Suppressor macrophage (primary cell): ENCODE results near the gene ZFAND3.
A peak's percentile ranks its signal among the peaks of the same experiment; 100 is the strongest.

Source experiments
- DNase-seq, 4 experiments: peaks; one replicate each; pipeline ENCODE4 v3.0.0-alpha.2; 2020 to 2022

The ZFAND3 gene

DNA sequence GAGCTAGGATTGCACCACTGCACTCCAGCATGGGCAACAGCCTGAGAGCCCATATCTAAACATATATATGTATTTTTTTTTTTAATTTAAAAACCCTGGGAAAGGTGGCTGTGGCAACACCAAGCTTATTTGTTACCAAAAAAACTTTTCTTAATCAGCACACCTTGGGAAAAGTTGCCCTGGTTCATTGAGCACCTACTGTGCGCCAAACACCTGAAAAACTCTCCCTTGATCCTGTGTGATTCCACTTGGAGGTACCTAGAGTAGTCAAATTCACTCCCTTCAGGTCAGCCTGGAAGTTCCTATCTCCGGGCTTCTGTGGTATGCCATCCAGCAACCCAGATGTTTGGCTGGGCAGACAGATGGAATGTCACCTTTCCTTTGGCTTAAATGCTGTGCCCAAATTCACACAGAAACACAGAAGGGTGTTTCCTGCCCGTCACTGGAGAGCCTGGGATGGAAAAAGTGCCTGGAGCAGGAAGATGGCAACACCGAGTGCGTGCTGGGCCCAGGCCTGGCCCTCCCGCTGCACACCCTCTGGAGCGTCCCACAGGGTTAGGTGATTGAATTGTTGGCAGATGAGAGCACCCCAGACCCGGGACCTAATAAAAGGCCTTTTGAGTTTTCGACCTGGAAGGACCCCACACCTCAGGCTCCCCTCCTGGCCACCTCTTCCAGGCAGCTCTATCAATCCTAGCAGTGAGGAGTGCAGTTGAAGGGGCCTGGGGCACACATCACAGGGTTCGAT lies 337.5 kb downstream of the ZFAND3 start:
- no peak for DNase-seq

DNA sequence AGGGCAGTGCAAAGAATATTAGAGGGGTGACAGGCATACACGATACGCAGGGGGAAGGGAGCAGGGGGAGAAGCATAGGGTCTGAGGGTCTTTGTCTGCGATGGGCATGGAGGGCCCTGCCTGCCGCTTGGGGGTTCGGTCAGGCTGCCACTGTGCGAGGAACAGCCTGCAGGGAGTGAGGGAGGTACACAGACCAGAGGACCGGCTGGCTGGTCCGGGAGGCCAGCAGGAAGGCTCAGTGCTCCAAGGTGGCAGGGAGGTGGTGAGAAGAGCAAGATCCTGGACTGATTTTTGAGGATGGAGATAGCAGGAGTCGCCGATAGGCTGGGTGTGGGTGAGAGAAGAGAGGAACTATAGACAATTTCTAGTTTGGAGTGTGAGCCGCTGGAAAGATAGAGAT lies 338.4 kb downstream of the ZFAND3 start:
- no peak for DNase-seq

- no peak for DNase-seq
These were observed 339.3 kb downstream of the ZFAND3 start for GRCh38 chr6:38158762-38159350.

- DNase-seq: peak; percentile 38 to 83 (median 52)
These were observed 340.1 kb downstream of the ZFAND3 start for GRCh38 chr6:38159596-38159995.

DNA sequence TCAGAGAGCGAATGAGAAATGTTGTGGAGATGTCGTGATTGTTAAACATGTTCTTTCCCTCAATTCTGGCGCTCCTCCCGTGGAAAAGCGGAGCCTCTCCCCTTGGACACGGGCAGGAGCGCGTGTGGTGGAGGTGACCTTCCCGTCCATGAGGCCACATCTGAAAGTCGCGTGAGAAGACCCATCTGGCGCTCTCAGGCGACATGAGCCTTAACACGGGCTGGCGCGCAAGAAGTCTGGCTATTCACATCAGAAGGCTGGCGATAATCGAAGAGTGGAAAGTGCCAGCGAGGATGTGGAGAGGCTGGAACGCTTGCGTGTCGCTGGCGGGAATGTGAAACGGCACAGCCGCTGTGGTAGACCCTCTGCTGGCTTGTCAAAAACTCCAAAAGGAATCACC lies 341.3 kb downstream of the ZFAND3 start:
- DNase-seq: peak in 1 of 4 experiments; percentile 1

DNA sequence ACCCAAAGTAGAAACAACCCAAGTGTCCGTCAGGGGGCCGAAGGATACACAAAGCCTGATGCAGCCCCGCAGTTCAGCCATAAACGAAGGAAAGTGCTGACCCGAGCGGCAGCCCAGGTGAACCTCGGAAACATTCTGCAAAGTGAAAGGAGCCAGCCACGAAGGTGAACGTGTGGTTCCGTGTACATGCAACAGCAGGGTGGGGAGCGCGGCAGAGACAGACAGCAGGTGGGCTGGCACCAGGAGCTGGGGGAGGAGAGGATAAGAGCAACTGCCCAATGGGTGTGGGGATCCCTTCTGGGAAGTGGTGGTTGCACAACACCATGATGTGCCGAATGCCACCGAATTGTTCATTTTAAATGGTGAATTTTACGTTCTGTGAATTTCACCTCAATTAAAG lies 341.8 kb downstream of the ZFAND3 start:
- peak in 1 of 4 experiments; percentile 1 for DNase-seq

- DNase-seq: no peak
These were observed 342.4 kb downstream of the ZFAND3 start for GRCh38 chr6:38161754-38162492.

- DNase-seq: peak in 1 of 4 experiments; percentile 1
These were observed 343.1 kb downstream of the ZFAND3 start for GRCh38 chr6:38162493-38163185.

GRCh38 chr6:38163186-38164130 lies 343.9 kb downstream of the ZFAND3 start:
- peak in 1 of 4 experiments; percentile 1 for DNase-seq

DNA sequence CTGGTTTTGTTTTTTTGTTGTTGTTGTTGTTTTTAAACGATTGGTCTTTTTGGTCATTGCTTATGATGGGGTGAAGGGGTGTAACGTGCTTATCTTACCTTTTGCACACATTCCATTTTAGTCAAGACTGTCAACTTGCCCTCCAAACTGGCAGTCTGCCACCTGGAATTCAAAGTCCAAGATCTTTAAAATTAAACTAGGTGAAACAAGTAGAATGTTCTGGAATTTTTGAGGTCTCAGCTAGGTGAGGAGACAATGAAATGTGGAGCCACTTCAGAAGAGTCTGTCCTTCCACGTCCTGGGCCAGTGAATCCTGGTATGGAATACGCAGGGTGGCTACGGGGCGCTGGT lies 344.6 kb downstream of the ZFAND3 start:
- DNase-seq: no peak

DNA sequence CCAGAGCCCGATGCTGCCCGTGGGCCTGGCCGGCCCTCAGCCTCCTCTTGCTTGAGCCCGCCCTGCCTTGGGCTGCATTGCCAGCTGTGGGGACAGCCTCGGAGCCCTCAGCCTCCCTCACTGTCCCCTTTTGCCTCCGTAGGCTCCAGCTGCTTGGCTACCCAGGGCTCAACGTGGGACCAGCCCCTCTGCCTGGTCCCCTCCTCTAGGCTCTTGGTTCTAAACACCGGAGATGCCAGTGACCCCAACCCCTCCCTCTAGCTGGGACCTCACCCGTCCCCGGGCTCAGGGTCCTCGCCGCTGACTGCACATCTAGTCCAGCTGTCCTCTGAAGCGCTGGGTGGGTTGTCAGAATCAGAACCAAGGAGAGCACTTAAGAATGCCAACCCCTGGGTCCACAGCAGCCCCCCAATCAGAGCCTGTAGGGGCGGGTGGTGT lies 345.2 kb downstream of the ZFAND3 start:
- DNase-seq: no peak

DNA sequence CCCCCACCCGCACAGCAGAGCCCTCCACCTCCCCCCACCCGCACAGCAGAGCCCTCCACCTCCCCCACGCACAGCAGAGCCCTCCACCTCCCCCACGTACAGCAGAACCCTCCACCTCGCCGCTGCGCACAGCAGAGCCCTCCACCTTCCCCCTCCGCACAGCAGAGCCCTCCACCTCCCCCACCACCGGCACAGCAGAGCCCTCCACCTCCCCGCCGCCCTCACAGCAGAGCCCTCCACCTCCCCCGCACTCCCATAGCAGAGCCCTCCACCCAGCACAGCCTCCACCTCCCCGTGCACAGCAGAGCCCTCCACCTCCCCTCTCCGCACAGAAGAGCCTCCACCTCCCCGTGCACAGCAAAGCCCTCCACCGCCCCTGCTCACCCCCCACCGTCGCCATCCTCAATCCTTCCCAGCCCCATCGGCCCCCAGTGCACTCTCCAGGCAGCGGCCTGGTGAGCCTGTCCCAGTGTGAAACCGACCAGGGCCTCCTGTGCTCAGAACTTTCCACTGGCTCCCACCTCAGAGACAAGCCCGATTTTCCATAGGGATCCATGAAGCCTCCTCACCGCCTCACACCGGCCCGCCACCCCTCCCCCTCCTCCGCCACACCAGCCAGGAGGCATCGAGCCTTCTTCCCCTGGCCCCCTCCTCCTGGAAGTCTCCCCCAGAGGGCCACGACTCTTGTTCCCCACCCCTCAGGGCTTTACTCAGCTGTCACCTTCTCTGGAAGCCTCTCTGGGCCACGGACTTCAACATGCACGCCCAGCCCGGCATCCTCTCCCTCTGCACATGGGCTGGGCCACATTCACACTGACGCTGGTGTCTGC lies 347.1 kb downstream of the ZFAND3 start:
- DNase-seq: peak in 1 of 4 experiments; percentile 1

DNA sequence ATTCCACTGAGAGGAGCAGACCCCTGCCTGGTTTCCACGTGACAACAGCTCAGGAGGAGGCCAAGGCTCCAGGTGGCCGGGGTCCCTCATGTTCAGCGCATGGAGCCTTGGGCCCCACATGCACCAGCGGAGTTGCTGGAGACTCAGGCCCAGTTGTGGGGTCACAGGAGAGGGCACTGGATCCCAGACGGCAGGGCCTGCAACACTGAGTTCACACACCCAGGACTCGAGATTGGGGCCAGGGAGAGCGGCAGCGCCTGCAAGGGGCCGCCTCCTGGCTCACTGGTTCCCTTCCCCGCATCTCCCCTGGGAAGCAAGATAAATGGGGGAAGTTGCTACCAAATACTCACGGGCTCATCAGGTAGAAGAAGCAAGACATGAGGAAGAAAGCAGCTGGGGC lies 348.1 kb downstream of the ZFAND3 start:
- DNase-seq: peak in 1 of 4 experiments; percentile 0

GRCh38 chr6:38168126-38168525 lies 348.6 kb downstream of the ZFAND3 start:
- DNase-seq: peak in 1 of 4 experiments; percentile 1

DNA sequence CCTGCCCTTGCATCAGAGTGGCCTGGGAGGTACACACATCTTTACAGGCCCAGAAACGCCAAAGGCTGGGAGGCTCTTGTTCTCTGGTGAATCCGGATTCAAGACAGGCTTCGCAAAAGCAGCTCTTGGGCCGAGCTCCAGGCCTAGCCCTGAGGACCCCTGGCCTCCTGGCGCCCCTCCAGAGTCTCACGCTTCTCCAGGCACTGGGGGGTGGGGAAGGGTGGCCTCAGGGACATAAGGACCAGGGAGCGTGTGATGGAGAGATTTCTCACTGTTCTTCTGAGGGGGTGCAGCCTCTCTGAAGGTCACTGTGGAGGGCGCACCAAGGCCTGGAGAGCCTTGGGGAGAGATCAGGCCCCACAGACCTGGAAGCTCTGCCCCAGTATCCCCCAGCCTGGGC lies 349.2 kb downstream of the ZFAND3 start:
- peak in 1 of 4 experiments; percentile 0 for DNase-seq

DNA sequence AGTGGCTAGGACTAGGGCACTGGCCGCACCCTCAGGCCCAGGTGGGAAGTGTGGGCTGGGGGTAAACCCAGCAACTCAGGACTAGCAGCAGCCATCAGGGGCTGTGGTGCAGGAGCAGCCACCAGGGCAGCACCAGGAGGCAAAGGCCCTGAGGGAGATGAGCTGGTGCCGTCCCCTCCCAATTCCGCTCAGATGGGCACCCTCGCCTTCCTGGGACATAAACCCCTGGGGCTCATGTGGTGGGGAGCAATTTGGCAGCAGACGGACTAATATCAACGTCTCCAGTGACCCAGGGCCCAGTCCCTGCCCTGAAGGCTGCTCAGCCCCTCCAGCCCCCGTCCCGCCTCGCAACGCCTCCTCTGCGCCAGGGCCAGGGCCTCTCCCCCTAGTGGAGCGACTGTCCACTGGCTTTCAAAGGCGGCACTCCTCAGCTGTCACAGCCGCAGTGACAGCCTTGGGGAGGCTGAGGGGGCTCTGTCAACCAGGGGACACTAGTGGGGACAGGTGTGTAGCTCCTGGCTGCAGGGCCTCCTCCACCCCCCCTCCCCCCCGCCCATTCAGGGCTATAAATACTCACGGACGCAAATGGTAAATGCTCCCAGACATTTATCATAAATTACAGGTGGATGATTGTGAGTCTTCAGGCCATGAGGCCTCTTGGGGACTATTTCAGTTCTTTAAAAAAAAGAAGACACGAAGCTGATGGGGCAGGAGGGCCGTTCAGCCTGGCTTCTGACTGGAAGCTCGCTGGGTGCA lies 349.9 kb downstream of the ZFAND3 start:
- no peak for DNase-seq

- peak in 1 of 4 experiments; percentile 1 for DNase-seq
These were observed 350.5 kb downstream of the ZFAND3 start for GRCh38 chr6:38169977-38170526.

- no peak for DNase-seq
These were observed 351.3 kb downstream of the ZFAND3 start for GRCh38 chr6:38170666-38171355.
